ENCODE data around the gene GRM7.

GRM7 gene

DNA sequence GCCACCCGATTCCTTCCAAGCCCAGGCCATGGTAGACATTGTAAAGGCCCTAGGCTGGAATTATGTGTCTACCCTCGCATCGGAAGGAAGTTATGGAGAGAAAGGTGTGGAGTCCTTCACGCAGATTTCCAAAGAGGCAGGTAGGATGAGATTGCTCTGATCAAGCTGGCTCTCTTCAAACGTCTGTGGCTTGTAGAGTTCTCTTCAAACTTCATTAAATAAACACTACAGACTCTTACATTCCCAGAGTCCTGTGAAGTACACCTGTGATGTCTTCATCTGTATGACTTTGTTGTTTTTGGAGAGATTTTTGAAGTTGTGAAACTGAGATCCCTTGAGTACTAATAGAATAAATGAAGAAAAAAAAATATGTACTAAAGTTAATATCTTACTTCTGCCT lies 285.6 kb downstream of the GRM7 start:
- no peak for DNase-seq (ENCODE audit: low read depth in 2 of 2)

DNA sequence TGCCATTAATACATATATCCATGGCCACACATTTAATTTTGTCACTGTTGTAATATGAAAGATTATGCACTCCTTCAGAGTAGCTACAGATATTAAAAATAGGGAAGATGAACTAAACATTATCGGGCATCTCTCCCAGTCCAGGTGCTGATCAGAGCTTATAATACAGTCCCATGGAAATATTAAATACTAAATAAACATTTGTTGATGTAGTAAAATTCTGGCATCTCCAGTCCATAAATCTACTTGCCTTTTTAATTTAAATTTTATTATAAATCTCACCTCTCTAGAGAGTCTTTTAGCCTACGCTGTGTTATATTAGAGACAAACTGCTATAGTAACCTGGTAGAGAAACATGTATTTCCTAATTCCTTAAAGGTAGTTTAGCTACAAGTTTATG lies 297.6 kb downstream of the GRM7 start:
- no peak for DNase-seq (ENCODE audit: low read depth in 2 of 2)

- DNase-seq (ENCODE audit: low read depth in 2 of 2), result no peak
Measured at GRCh38 chr3:7160689-7161088, 299.8 kb downstream of the GRM7 start.

- DNase-seq (ENCODE audit: low read depth in 2 of 2), result no peak
Measured at GRCh38 chr3:7166460-7166859, 305.5 kb downstream of the GRM7 start.

DNA sequence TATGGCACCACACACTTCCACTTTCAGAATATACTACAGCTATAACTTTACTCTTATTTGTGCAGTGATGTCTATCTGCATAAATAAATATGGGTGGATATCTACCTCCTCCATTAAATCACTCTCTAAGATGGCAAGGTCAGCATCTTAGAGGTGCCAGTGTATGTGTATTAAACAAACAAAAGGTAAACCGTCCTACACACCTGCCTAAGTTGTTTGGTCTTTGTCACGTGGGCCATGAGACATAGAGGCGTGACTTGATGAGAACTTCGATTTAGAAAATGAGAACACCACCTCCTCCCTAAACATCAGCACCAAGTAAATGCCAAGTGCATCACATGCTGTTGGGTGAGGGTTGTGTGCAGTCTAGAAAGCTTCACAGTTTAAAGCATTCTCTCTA lies 310.6 kb downstream of the GRM7 start:
- DNase-seq (ENCODE audit: low read depth in 2 of 2), result no peak

DNA sequence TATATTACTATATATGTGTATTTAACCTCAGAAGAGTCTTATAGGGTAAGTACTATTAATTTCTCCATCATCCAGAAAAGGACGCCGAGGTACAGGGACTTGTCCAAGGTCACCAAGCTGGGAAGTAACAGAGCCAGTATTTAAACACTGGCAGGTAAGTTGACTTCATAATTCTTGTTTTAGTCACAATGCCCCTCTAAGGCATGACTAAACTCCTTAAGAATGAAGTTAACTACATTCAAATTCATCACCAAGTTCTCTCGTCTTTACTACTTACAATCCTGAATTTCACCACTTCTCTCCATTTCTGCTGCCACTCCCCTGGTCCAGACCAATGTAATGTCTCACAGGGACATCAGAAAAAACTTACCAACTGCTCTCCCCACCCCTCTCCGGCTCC lies 312.1 kb downstream of the GRM7 start:
- DNase-seq (ENCODE audit: low read depth in 2 of 2), result no peak

GRCh38 chr3:7188551-7188950 lies 327.6 kb downstream of the GRM7 start:
- no peak for DNase-seq (ENCODE audit: low read depth in 2 of 2)

DNA sequence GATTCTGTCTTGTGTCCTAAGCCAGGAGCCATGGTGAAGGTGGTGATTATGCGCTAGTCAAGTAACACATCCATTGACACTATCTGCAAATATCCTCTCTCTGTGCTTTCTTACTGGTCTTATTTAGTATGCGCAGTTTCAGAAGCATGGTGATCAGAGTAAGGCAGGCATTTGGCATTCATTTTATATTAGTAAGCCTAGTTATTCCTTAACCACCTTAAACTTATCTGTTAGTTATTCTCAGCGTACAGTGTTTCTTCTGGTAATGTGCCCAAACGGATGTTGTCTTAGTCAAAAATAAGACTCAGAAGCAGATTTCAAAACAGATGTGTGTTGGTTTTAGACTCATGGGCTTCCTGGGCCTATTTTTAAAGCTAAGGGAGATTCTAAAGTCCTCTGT lies 329.2 kb downstream of the GRM7 start:
- DNase-seq (ENCODE audit: low read depth in 2 of 2), result no peak

DNA sequence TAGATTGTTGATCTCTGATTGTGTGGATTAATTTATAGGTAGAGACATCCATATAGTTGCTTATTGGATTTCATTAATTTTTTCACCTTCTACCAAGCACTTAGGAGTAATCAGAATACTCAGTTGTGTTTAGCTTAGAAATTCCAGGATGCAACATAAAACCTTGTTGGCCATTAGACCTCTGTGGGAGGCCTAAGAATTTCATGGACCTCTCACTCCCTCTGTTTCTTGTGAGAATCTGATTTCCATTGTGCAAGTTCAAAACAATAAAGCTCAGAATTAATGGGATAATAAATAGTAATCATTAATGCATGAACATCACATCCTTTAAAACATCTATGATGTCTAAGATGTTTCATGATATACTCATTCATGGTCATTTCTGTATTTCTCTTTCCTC lies 332.4 kb downstream of the GRM7 start:
- no peak for DNase-seq (ENCODE audit: low read depth in 2 of 2)

DNA sequence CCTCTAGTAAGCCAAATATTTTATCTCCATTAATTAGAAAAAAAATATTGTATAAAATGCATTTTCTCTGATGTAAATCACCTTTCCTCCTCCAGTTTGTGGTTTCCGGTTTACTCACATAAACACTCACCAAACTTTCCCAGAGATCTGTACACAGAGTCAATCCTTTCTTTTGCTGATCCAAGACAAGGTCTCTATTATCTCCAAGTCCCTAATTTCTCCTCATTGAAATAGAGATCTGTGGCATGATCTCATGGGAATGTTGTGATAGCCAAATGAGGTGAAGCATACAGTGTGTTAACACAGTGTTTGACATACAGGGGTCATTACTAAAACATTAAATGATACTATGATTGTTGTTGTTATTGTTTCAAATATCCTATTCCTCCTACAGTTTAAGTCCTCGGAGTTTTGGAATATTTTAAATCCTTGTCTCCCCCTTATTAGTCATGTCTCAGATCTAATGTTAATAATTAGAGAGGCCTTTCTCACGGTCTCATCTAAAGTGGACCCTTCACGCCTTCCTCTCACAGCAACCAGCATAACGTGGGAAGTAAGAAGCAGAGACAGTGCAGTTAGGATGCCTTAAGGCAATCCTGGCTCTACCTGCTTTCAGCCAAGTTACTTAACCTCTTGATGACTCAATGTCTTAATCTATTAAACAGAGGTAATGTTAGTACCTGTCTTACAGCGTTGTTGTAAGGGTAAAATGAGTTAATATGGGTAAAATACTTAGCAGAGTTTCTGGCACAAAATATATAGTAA lies 333.3 kb downstream of the GRM7 start:
- DNase-seq (ENCODE audit: low read depth in 2 of 2), result no peak

DNA sequence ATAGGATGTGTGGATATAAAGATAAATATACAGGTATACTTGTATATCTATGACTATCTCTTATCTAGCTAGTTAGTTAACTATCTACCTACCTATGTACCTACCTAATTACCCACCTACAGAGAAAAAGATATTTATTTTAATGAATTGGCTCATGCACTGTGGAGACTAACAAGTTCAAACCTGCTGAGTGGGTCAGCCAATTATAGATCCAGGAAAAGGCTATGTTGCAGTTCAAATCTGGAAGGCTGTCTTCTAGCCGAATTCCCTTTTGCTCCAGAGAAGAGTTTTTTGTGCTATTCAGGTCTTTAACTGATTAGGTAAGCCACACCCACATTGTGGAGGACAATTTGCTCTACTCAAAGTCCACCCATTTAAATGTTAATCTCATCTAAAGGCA lies 335.0 kb downstream of the GRM7 start:
- no peak for DNase-seq (ENCODE audit: low read depth in 2 of 2)

DNA sequence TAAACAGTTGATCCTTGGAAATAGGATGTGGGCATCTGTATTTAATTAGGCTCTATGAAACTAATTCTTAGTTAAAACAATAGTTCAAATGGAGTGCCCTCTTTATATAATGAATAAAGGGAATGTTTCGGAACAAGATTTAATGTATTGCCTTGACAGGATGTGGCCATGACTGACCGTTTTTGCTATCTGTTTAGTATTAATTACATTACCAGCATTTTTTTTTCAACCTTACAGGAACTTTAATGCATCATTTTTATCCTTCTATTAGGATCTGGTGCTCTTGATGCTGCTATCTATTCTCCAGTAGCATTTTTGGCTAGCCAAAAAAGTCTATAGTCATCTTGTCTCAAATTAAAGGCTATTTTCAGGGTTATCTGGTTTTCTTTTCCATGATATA lies 340.9 kb downstream of the GRM7 start:
- no peak for DNase-seq (ENCODE audit: low read depth in 2 of 2)

GRCh38 chr3:7203969-7204847 lies 343.3 kb downstream of the GRM7 start:
- no peak for DNase-seq (ENCODE audit: low read depth in 2 of 2)

GRCh38 chr3:7204848-7205156 lies 343.9 kb downstream of the GRM7 start:
- no peak for DNase-seq (ENCODE audit: low read depth in 2 of 2)

GRCh38 chr3:7205535-7205934 lies 344.6 kb downstream of the GRM7 start:
- DNase-seq (ENCODE audit: low read depth in 2 of 2), result no peak

- DNase-seq (ENCODE audit: low read depth in 2 of 2), result no peak
Measured at GRCh38 chr3:7205962-7206361, 345.0 kb downstream of the GRM7 start.

GRCh38 chr3:7207125-7207524 lies 346.2 kb downstream of the GRM7 start:
- no peak for DNase-seq (ENCODE audit: low read depth in 2 of 2)

DNA sequence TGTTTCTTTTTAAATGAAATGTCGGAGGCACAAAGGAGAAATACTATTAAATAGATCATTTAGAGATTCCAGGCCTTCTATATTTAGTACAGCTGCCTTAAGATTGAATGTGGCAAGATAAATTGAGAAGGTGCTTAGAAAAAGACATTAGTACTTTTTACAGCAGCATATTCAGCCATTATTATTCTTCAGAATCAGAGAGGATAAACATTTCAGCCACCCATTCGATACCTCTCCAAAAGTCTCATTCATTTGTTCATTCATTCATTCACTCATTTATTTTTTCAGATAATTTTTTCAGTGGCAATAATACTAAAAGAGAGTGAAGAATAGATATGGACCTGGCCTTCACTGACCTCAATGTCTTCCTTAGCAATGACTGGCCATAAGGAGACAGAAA lies 347.0 kb downstream of the GRM7 start:
- DNase-seq (ENCODE audit: low read depth in 2 of 2), result no peak

DNA sequence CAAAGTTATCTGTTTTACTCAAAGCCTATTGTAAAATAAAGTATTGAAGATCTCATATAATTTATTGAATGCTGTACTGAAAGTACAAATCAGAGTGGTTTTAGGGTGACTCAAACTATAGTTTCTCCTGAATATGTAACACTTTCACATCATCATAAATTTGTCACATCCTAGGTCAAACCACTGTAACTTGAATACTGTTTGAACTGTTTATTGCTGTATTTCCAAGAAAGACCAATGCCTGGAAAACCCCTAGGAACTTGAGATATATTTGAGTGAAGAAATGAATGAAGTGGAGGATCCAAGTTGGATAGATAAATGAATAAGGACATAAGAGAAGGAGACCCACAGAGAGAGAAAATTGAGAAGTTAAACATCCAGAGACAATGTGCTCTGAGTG lies 348.2 kb downstream of the GRM7 start:
- DNase-seq (ENCODE audit: low read depth in 2 of 2), result no peak

DNA sequence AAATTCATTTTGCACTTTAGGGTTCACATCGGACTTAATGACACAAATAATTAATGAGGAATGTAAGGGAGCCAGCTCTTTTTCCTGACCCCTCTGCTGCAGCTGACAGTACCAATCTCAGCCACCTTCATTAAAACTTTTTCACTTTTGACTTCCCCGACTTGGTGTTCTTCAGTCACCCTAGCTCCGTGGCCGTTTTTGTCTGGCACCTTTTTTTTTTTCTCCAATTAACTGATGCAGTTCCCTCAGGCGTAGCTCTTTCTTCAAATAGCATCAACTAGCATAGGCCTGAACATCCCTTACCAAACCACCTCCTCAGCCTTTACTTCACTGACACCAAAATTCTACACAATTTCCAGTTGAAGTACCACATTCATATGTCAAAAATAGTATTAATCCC lies 350.8 kb downstream of the GRM7 start:
- DNase-seq (ENCODE audit: low read depth in 2 of 2), result no peak

GRCh38 chr3:7215706-7216105 lies 354.8 kb downstream of the GRM7 start:
- no peak for DNase-seq (ENCODE audit: low read depth in 2 of 2)

GRCh38 chr3:7226393-7226792 lies 365.5 kb downstream of the GRM7 start:
- DNase-seq (ENCODE audit: low read depth in 2 of 2), result no peak

GRCh38 chr3:7238565-7239295 lies 377.8 kb downstream of the GRM7 start:
- DNase-seq (ENCODE audit: low read depth in 2 of 2), result no peak
